WI38 (cell line): ENCODE results near the gene FLOT2.

ENCODE experiments used
- H3K4me3 ChIP-seq: 2 replicates; pipeline ENCODE4 v1.5.1; 2011; ENCODE audit warnings: low read depth, mild to moderate bottlenecking, control low read depth, low read length
- TF ChIP-seq, protein P1 (sequence below): IDR thresholded peaks from 2 replicates; pipeline ENCODE4 v1.5.1; 2012; ENCODE audit warnings: low read depth, mild to moderate bottlenecking, control low read depth, low read length

FLOT2 gene

DNA sequence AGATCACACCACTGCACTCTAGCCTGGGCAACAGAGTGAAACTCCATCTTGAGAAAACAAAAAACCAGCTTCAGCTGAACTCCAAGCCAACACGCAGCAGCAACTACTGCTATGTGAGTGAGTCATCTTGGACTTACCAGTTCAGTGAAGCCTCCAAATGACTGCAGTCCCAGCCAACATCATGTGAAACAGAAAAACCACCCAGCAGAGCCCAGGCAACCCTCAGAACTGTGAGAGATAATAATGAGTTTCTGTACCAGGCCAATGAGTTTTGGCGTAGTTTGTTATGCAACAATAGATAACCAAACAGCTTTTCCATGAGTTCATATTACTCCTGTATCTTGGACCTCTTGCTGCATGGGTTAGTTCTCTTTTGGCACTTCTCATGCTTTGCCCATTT lies 30.5 kb upstream of the FLOT2 start:
- no peak overlapping the region for H3K4me3 ChIP-seq
- TF ChIP-seq, protein P1, sequence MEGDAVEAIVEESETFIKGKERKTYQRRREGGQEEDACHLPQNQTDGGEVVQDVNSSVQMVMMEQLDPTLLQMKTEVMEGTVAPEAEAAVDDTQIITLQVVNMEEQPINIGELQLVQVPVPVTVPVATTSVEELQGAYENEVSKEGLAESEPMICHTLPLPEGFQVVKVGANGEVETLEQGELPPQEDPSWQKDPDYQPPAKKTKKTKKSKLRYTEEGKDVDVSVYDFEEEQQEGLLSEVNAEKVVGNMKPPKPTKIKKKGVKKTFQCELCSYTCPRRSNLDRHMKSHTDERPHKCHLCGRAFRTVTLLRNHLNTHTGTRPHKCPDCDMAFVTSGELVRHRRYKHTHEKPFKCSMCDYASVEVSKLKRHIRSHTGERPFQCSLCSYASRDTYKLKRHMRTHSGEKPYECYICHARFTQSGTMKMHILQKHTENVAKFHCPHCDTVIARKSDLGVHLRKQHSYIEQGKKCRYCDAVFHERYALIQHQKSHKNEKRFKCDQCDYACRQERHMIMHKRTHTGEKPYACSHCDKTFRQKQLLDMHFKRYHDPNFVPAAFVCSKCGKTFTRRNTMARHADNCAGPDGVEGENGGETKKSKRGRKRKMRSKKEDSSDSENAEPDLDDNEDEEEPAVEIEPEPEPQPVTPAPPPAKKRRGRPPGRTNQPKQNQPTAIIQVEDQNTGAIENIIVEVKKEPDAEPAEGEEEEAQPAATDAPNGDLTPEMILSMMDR: no peak

DNA sequence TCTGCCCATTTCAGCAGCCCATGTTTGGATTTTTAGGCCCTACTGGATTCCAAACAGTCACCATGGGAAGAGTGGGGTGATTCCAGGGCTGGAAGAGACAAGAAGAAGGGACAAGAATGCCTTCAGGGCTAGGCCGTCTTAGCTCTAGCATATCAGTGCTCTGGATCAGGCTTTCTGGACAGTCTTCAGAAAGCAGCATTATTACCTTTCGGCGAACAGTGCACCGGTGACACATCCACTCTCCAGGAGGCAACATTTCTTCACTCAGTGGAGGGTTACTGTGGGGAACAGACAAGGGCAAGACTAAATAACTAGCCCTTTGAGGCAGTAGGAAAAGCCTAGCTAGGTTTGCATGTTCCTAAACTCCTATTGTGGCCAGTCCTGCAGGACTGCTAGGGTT lies 29.3 kb upstream of the FLOT2 start:
- TF ChIP-seq, protein P1: no peak

DNA sequence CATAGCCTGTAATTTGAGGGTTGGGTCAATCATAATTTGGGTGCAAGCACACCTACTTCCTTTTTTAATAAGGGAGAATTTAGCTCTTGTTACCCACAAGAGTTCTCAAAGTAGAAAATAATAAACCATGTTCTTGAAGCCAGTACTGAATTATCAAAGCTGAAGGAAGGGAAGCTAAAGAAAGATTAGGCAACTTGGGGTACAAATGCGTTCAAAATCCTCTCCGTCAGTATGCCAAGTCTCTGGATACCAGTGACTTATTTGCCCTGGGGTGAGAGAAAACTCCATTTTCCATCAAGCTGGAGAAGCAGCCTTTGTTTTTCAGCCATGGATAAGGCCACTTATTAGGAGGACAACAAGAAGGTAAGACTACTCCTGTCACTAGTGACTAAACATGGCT lies 28.8 kb upstream of the FLOT2 start:
- H3K4me3 ChIP-seq: no peak overlapping the region
- TF ChIP-seq, protein P1: no peak

More for the DNA sequence above, 29.3 kb upstream of the FLOT2 start:
- H3K4me3 ChIP-seq: no peak overlapping the region

DNA sequence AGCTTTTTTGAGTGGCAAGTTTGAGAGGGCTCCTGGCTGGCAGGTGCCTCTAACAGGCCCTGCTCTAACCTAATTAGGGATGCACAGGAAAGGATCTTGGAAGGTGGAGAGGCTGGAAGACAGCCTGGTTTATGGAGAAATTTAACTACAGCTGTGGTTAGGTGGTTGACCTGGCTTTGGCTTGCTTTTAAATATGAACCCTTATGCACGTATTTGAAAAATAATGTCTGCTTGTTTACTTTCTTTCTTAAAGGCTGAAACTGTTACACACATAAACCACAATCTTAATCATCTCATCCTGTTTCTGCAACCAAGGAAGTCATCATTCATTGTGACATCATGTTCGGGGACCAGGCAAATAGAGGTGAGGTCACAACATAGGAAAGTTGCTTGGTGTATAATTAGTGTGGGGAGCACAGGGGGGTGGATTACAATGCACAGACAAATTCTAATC lies 28.4 kb upstream of the FLOT2 start:
- no peak overlapping the region for H3K4me3 ChIP-seq
- TF ChIP-seq, protein P1: no peak

DNA sequence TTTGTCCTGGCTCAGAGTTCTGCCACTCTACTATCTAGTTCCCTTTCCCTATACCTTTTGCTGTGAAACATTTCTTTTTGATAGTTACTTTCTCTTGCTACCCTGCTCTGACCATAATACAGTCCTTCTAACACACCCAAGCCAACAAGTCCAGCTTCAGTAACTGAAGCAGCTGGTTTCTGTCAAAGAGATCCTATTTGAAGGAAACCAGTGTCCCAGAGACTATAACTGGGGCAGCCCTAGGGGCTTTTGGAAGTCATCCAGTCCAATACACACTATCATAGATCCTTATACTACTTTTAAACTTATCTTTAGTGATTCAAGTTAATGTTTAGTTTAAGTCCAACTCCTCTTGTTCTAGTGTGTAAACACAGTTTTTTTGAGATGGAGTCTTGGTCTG lies 22.7 kb upstream of the FLOT2 start:
- TF ChIP-seq, protein P1: no peak
- no peak overlapping the region for H3K4me3 ChIP-seq

DNA sequence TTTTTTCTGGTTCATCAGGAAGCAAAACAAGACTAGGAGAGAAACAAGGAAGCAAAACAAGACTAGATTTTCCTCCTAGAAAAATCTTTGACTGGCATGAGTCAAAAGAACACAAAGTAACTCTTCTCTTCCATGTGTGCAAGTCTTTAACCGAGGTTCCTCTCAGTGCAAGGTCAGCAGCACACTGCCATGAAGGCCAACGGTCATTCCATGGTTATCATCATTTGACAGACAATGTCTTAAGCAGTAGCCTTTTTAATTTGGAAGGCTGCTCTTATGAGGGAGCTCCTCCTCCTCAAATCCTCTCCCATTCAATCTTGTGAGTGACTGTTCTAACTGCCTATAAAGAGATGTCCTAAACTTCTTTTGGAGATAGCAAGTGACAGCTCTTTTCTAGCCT lies 20.8 kb upstream of the FLOT2 start:
- TF ChIP-seq, protein P1: no peak
- no peak overlapping the region for H3K4me3 ChIP-seq

DNA sequence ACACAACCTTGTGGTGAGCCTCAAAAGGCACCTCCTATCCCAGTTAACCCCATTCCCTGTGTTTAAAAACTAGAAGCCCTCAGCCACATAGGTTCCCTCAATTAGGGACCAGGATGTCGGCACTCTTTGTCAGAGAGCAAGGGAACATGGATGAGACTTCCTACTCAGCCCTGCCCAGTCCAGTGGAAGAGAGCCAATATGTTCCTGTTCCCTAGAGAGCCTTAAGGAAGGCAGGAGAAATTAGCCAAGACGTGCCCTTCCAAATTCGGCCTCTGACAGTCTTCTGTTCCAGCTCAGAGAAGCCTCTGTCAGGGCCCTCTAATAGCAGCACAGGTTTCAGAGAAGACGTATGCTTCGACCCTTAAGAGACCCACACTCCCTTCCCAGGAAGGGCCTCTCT lies 19.9 kb upstream of the FLOT2 start:
- TF ChIP-seq, protein P1: no peak
- no peak overlapping the region for H3K4me3 ChIP-seq
